GM12865 (cell line): ENCODE measurements around the gene ANK2.

Experiments used
- DNase-seq: peaks from one replicate; pipeline ENCODE4 v3.0.0; 2010; ENCODE audit warnings: low read depth
- H3K4me3 ChIP-seq: 2 replicates; pipeline ENCODE4 v1.5.1; 2011; ENCODE audit warnings: mild to moderate bottlenecking, low read depth, low read length, control low read depth
- TF ChIP-seq, protein P1 (sequence below): IDR thresholded peaks from 2 replicates; pipeline ENCODE4 v1.5.1; 2011; ENCODE audit warnings: low read length, control low read depth, low read depth, inconsistent platforms; ENCODE audit not compliant: insufficient read depth; ENCODE audit errors: missing control alignments

Gene ANK2

DNA sequence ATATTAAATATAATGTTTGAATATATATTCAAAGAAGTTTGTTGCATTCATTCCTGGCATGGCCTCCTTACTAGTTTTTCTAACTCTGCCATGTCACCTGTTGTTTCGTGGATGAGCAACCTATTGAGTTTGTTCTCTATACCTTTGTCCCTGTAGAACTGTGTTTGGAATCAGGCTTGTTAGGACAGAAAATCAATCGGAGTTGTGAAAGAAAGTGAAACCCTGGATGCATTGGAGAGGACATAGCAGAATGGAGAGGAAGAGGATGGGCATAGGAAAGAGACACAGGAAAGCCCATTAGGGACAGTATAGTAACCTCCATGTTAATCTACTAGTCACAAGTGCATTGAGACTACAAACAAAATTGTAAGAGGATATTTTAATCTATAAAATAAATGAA lies 31.2 kb downstream of the ANK2 start:
- DNase-seq: no peak
- H3K4me3 ChIP-seq: no peak overlapping the region
- TF ChIP-seq, protein P1, sequence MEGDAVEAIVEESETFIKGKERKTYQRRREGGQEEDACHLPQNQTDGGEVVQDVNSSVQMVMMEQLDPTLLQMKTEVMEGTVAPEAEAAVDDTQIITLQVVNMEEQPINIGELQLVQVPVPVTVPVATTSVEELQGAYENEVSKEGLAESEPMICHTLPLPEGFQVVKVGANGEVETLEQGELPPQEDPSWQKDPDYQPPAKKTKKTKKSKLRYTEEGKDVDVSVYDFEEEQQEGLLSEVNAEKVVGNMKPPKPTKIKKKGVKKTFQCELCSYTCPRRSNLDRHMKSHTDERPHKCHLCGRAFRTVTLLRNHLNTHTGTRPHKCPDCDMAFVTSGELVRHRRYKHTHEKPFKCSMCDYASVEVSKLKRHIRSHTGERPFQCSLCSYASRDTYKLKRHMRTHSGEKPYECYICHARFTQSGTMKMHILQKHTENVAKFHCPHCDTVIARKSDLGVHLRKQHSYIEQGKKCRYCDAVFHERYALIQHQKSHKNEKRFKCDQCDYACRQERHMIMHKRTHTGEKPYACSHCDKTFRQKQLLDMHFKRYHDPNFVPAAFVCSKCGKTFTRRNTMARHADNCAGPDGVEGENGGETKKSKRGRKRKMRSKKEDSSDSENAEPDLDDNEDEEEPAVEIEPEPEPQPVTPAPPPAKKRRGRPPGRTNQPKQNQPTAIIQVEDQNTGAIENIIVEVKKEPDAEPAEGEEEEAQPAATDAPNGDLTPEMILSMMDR: no peak

DNA sequence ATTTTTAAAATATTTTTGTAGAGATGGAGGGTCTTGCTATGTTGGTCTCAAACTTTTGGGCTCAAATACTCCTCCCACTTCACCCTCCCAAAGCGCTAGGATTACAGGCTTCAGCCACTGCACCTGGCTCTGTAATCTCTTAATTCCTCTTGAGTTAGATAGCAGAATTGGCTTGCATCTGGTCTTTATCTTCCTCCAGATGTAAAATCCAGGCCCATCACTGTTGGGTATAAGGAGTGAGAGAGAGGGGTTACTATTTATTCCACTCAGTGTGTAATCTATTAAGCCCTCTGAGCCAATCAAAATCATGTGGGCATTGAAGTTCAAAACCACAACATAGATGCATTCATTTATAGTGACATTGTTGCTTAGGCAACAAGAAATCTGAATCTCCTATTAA lies 33.9 kb downstream of the ANK2 start:
- no peak for DNase-seq
- H3K4me3 ChIP-seq: no peak overlapping the region
- TF ChIP-seq, protein P1: no peak

DNA sequence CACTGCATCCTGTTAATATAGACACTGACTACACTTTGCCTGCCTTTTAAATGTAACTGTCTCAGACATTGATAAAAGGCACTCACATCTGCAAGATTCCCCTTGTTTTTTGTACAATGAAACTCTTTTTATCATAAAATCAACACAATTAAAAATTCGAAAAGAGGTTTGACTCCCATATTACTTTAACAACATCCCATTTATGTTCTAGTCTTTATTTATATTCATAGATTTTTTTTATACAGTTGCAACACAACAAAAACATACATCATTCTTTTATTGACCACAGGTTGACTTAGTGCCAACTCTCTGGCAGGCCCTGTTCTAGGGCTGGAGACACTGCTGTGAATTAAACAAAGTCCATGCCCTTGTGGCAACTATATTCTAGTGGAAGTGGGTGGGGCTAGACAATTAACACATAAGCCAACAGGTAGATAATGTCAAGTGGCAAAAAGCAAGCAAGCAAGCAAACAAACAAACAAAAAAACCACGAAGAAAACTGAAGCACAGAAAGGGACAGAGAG lies 36.8 kb downstream of the ANK2 start:
- no peak overlapping the region for H3K4me3 ChIP-seq
- TF ChIP-seq, protein P1: no peak
- no peak for DNase-seq

DNA sequence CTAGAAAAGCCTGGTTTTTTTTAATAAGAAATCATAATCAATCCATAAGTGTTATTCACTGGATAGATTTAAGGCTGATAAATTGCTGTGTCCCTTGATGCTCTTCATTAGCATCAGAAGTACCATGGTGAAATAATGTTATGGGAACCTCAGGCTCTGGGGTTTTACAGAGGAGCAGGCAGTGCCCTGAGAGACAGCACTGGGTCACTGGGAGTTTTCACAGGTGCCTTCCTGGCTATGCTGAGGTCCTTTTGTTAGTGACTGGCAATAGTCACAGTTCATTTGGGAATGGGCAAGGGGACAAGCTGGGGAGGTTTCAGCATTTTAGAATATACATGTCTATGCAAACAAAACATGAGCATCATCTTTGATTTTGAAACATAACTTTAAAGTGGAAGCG lies 38.6 kb downstream of the ANK2 start:
- no peak for DNase-seq
- TF ChIP-seq, protein P1: no peak
- no peak overlapping the region for H3K4me3 ChIP-seq

DNA sequence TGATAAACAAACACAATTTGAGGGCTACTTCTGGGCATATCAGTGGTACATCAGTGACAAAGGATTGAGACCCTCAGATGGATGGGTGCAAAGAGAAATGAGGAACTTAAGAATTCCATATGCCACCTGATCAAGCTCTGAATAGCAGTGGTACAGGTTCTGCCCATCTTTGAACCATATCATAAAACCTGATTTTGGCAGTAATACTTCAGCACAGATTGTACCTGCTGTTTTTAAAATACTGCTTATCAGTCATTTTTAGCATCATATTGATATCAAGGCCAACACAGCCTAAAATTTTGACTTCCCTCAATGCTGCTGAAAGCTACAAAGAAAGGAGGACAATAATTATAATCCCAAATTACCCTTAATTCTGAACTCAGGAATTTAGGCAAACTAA lies 41.5 kb downstream of the ANK2 start:
- DNase-seq: no peak
- H3K4me3 ChIP-seq: no peak overlapping the region
- TF ChIP-seq, protein P1: no peak

DNA sequence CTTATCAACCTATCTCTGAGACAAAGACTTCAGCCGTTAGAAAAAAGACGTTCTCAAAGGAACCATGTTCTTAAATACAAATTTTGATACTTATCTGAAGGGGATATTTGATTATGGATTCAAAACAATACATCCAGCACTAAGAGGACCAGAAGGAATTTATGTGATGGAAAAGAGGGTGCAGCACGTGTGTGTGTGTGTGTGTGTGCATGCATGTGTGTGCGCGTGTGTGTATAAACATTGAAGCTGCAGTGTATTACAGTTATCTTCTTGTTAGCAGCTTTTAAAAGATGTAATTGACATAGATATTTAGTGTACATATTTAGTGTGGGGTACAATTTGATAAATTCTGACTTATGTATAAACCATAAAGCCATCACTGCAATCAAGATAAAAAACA lies 44.9 kb downstream of the ANK2 start:
- no peak overlapping the region for H3K4me3 ChIP-seq
- no peak for DNase-seq
- TF ChIP-seq, protein P1: no peak

DNA sequence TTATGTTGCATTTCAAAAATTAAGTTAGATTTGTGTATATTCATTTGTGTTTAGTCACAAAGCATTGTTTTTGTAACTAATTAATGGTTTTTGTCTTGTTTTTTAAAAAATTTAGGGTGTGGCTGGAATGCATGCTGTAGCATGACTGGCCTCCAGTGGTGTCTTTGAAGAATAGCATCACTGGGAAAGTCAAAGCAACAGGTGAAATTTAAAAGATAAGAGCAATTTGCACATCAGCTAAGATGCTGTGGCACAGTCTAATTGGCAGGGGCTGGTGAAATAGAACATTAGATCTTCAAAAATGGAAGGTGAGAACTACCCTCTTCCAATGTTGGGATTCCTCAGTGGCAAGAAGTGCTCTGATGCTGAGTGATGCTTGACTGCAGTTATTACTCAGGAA lies 45.3 kb downstream of the ANK2 start:
- peak; percentile 23 for DNase-seq
- no peak overlapping the region for H3K4me3 ChIP-seq
- TF ChIP-seq, protein P1: peak; percentile 60
